C4-2B (cell line): Measurements from ENCODE around the gene MINDY3.

Experiments
- ZFX ChIP-seq: fragments of 450-650 bp; IDR thresholded peaks from 2 replicates; pipeline ENCODE4 v1.6.1; 2017
- TF ChIP-seq, protein P1 (sequence below): fragments of 450-650 bp; conservative IDR thresholded peaks from 2 replicates; pipeline ENCODE4 v1.5.1; 2017; ENCODE audit warnings: mild to moderate bottlenecking

DNA sequence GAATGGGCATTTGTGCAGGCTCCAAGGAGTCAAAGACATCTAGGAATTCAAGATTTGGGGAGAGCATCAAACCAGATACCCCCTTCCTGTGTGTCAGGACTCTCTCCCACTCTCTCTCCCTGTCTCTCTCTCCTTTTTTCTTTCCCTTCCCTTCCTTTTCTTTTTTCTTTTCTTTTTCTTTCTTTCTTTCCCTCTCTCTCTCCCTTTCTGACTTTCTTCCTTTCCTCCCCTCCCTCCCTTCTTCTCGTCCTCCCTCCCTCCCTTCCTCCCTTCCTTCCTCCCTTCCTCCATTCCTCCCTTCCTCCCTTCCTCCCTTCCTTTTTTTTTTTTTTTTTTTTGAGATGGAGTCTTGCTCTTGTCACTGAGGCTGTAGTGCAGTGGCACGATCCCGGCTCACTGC, 24.1 kb upstream of the MINDY3 start:
- TF ChIP-seq, protein P1, sequence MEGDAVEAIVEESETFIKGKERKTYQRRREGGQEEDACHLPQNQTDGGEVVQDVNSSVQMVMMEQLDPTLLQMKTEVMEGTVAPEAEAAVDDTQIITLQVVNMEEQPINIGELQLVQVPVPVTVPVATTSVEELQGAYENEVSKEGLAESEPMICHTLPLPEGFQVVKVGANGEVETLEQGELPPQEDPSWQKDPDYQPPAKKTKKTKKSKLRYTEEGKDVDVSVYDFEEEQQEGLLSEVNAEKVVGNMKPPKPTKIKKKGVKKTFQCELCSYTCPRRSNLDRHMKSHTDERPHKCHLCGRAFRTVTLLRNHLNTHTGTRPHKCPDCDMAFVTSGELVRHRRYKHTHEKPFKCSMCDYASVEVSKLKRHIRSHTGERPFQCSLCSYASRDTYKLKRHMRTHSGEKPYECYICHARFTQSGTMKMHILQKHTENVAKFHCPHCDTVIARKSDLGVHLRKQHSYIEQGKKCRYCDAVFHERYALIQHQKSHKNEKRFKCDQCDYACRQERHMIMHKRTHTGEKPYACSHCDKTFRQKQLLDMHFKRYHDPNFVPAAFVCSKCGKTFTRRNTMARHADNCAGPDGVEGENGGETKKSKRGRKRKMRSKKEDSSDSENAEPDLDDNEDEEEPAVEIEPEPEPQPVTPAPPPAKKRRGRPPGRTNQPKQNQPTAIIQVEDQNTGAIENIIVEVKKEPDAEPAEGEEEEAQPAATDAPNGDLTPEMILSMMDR, result no peak
- TF ChIP-seq ZFX, result no peak
